Measurements from ENCODE around the gene STRIP1. TPM values are rescaled to one million over a fixed set of nuclear protein-coding genes. Genes with fewer than 3 reads are reported as not detected.
"Not testable (repeated sequence)": the region's sequence is repeated elsewhere in the genome, so short reads cannot be mapped to it uniquely, and the experiment has no call there.

The STRIP1 gene
- total RNA-seq, 1 donor from 2014 or later, result 44.5 TPM

DNA sequence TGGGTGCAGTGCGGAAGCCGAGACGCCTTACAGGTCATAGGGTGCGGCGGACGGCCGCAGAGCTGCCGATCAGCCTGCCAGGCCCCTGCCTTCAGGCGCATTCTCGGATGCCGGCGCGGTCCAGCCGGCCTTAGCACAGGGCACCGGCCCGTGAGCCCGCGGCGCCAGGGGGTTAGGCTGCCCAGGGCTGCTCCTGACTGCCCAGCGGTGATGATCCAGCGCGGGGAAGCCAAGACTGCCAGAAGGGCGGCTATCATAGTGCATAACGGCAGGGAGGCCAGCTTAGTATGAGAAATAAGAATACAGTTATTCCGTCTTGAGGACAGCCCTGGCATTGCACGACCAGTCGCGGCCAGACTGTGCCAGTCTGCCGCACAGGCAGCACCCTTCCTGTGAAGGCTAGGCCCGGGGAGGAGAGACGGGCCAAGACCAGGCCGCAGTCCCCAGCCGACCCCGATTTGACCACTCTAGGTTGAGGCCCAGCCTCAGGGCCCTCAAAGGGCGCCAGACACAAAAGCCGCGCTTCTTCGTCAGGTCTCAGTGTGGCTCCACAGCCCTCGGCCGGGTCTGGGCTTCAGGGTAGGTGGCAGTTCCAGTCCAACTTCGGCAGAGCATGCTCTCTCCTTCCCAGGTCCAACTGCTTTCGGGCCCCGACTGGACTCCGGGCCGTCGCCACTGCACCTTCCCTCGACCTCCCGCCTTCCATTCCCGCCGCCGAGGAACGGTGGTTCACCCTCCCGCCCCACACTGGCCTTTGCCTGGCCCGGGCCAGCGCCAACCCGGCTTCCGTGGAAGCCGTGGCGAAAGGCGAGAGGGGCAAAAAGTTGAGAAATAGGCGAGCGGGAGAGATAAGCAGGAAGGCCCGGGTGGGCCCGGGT lies 35.2 kb downstream of the STRIP1 start:
- H3K27me3 ChIP-seq (ENCODE audit: control insufficient read depth, insufficient read depth, low read length), result peaks cover 42% of the 10 kb centered on the region
- DNase-seq (ENCODE audit: low read depth), result no peak
- no peaks in the 10 kb centered on the region for H3K36me3 ChIP-seq (ENCODE audit: control insufficient read depth, insufficient read depth, low read length)
- TF ChIP-seq, protein P1, sequence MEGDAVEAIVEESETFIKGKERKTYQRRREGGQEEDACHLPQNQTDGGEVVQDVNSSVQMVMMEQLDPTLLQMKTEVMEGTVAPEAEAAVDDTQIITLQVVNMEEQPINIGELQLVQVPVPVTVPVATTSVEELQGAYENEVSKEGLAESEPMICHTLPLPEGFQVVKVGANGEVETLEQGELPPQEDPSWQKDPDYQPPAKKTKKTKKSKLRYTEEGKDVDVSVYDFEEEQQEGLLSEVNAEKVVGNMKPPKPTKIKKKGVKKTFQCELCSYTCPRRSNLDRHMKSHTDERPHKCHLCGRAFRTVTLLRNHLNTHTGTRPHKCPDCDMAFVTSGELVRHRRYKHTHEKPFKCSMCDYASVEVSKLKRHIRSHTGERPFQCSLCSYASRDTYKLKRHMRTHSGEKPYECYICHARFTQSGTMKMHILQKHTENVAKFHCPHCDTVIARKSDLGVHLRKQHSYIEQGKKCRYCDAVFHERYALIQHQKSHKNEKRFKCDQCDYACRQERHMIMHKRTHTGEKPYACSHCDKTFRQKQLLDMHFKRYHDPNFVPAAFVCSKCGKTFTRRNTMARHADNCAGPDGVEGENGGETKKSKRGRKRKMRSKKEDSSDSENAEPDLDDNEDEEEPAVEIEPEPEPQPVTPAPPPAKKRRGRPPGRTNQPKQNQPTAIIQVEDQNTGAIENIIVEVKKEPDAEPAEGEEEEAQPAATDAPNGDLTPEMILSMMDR (IDR thresholded peaks at IDR 0.05; ENCODE audit: insufficient read depth, low read length, severe bottlenecking), result no peak
- no peak overlapping the region for H3K4me3 ChIP-seq (ENCODE audit: low read depth, low read length)
- FAIRE-seq, result no peak

DNA sequence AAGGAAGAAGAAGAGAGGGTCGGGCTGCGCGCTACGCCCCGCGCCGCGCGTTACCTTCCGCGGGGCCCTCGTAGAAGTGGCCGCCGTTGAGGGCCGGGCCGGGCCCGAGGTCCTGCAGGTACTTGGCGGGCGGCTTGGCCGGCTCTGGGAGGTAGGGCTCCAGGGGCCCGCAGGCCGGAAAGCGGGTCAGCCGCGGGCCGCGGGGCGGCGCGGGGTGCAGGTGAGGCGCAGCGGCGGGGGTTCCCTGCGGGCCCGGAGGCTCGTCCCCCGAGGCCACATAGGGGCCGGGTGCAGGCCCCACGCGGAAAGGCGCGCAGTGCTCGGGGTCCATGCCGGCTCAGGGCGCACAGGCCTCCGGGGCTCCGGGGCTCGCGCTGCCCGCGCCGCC lies 35.9 kb downstream of the STRIP1 start:
- FAIRE-seq (no peak), DNase-seq (ENCODE audit: low read depth) (no peak)
- TF ChIP-seq, protein P1 (IDR thresholded peaks at IDR 0.05; ENCODE audit: insufficient read depth, low read length, severe bottlenecking), result no peak
- no peaks in the 10 kb centered on the region for H3K36me3 ChIP-seq (ENCODE audit: control insufficient read depth, insufficient read depth, low read length)
- peaks cover 42% of the 10 kb centered on the region for H3K27me3 ChIP-seq (ENCODE audit: control insufficient read depth, insufficient read depth, low read length)
- no peak overlapping the region for H3K4me3 ChIP-seq (ENCODE audit: low read depth, low read length)

DNA sequence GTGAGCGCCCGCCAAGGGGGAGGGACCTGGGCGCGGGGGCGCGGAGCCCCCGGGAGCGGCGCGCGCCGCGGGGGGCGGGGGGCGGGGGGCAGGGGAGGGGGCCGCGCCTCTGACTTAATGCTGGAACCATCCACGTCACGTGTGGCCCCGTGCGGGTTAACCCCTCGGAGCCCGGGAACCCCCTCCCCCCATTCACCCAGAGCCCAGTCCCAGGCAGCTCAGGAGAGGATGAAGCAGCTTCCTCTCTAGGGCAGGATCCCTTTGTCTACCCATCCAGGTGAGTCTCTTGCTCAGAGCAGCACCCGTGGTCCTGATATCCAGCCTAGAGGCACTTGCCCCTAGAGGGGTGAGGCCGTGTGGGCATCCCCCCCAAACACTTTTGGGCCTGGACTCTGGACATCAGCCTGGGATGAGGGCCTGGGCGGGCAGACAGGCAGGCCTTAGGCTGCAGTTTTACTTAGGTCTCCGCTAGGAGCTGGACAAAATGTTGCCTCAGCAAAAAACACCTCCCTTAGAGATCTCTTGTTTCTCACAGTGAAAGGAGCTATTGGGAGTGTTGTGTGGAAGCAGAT lies 36.3 kb downstream of the STRIP1 start, which contains the start of gene ALX3:
TSS of gene ALX3 (minus strand) at position 2 of the 572 bp plus-strand sequence. CDS start 60 bp downstream, outside the sequence.
- DNase-seq (ENCODE audit: low read depth), result no peak
- no peak for FAIRE-seq
- Histone ChIP-seq H3K27me3 (ENCODE audit: control insufficient read depth, insufficient read depth, low read length) (peaks cover 42% of the 10 kb centered on the region), H3K36me3 (ENCODE audit: control insufficient read depth, insufficient read depth, low read length) (no peaks in the 10 kb centered on the region), H3K4me3 (ENCODE audit: low read depth, low read length) (no peak within 1 kb of the TSS)
- TF ChIP-seq, protein P1 (IDR thresholded peaks at IDR 0.05; ENCODE audit: insufficient read depth, low read length, severe bottlenecking), result no peak

DNA sequence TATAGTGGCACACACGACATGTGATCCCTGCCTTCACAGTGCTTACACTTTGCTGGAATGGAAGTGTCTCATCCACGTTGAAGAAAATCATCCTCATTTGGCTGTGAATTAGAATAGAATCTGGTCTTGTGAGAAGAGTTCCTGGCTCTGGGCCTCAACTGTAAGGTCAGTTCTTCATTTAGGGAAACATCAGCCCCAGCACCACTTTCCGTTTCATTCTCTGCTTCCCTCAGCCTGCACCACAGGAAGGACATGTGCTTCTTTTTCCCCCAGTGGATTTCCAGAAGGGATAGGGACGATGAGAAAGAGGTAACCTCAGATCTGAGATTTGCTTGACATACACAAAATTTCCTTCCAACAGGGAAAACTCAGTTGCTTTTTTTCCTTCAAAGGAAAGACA lies 39.7 kb downstream of the STRIP1 start:
- TF ChIP-seq, protein P1 (IDR thresholded peaks at IDR 0.05; ENCODE audit: insufficient read depth, low read length, severe bottlenecking), result no peak
- FAIRE-seq, result no peak
- H3K27me3 ChIP-seq (ENCODE audit: control insufficient read depth, insufficient read depth, low read length), result peaks cover 18% of the 10 kb centered on the region

DNA sequence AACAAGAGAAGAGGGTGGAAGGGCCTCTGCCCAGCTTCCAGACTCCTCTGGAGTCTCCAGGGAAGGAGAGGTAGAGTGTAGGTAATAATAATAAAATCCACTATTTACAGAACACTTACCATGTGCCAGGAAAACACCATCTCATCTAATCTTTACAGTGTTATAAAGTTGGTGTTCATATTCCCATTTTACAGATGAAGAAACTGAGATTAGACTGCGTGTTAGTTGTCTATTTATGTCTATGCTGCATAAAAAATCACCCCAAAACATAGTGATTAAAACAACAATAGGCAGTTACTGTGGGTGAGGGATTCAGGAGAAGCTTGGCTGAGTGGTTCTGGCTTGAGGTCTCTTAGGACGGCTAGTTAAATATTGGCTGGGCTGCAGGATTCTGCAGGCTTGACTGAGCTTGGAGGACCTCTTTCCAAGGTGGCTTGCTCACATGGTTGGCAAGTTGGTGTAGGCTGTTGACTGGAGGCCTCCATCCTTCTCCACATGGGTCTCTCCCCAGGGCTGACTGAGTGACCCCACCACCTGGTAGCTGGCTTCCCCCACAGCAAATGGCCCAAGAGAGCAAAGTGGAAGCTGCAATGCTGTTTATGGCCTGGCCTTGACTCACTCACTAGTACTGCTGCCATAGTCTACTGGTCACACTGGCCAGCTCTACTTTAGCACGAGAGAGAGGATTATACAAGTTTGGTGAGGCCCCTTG lies 42.5 kb downstream of the STRIP1 start:
- H3K36me3 ChIP-seq (ENCODE audit: control insufficient read depth, insufficient read depth, low read length), result no peaks in the 10 kb centered on the region
- DNase-seq (ENCODE audit: low read depth) (no peak), FAIRE-seq (no peak)
- H3K27me3 ChIP-seq (ENCODE audit: control insufficient read depth, insufficient read depth, low read length), result peaks cover 5% of the 10 kb centered on the region
- no peak overlapping the region for H3K4me3 ChIP-seq (ENCODE audit: low read depth, low read length)
- TF ChIP-seq, protein P1 (IDR thresholded peaks at IDR 0.05; ENCODE audit: insufficient read depth, low read length, severe bottlenecking), result no peak

More for the DNA sequence above, 39.7 kb downstream of the STRIP1 start:
- no peak for DNase-seq (ENCODE audit: low read depth)
- H3K36me3 ChIP-seq (ENCODE audit: control insufficient read depth, insufficient read depth, low read length), result no peaks in the 10 kb centered on the region
- H3K4me3 ChIP-seq (ENCODE audit: low read depth, low read length), result no peak overlapping the region

DNA sequence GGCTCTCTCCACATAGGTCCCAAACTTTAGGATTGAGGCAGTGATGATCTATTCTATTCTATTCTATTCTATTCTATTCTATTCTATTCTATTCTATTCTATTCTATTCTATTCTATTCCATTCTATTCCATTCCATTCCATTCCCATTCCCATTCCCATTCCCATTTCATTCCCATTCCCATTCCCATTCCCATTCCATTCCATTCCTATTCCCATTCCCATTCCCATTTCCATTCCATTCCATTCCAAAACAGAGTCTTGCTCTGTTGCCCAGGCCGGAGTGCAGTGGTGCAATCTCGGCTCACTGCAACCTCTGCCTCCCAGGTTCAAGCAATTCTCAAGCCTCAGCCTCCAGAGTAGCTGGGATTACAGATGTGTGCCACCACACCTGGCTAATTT lies 45.6 kb downstream of the STRIP1 start:
- peaks cover 29% of the 10 kb centered on the region for H3K27me3 ChIP-seq (ENCODE audit: control insufficient read depth, insufficient read depth, low read length)
- H3K36me3 ChIP-seq (ENCODE audit: control insufficient read depth, insufficient read depth, low read length); FAIRE-seq; DNase-seq (ENCODE audit: low read depth); H3K4me3 ChIP-seq (ENCODE audit: low read depth, low read length): not testable (repeated sequence)

Data from bronchial epithelial cell (primary cell).